Testis (tissue), 3 donors: ENCODE measurements around the gene PGRMC2. TPM values are rescaled to one million over a fixed set of nuclear protein-coding genes. Genes with fewer than 3 reads are reported as not detected.
"Not testable (repeated sequence)": the region's sequence is repeated elsewhere in the genome, so short reads cannot be mapped to it uniquely, and the experiment has no call there.

ENCODE experiments used
- DNase-seq: peaks from one replicate; pipeline ENCODE4 v3.0.0-alpha.2; 2019
- H3K27ac ChIP-seq, 2 donors: fragments of 200-600 bp; sonication (generic); one replicate each; pipeline ENCODE4 v1.5.1; 2019
- H3K27me3 ChIP-seq: fragments of 200-600 bp; sonication (generic); one replicate; pipeline ENCODE4 v1.5.1; 2019
- H3K36me3 ChIP-seq: fragments of 200-600 bp; sonication (generic); one replicate; pipeline ENCODE4 v1.5.1; 2017; ENCODE audit warnings: low read depth; ENCODE audit errors: missing control alignments
- H3K4me1 ChIP-seq: fragments of 200-600 bp; sonication (generic); one replicate; pipeline ENCODE4 v1.5.1; 2019
- H3K4me3 ChIP-seq, 2 donors: fragments of 200-600 bp; sonication (generic); one replicate each; pipeline ENCODE4 v1.5.1; 2017 to 2019
- H3K9me3 ChIP-seq: fragments of 200-600 bp; sonication (generic); one replicate; pipeline ENCODE4 v1.5.1; 2017
- POLR2A ChIP-seq: fragments of 450-650 bp; IDR thresholded peaks from one replicate; pipeline ENCODE4 v1.6.1; 2017; ENCODE audit warnings: antibody characterized with exemption, mild to moderate bottlenecking, moderate library complexity
- WGBS, 2 donors: methylation state at CpG; one replicate each; pipeline ENCODE4 v1.1.5; 2018; 5-methylcytosine and 5-hydroxymethylcytosine counted together
- intact Hi-C: fragments of 100-400 bp; cut with DNase I; formaldehyde crosslinking; loops from one replicate; pipeline ENCODE4 v1.15.1; 2023; ENCODE audit warnings: low total_unique reads
- polyA plus RNA-seq: library from polyadenylated mRNA; stranded (reverse); fragments of 350-450 nt; fragmentation: Illumina TruSeq; extraction: RNeasy Lipid Tissue Mini Kit (QIAGEN cat#74804); gene quantifications from one replicate; pipeline ENCODE4 v1.2.3, GENCODE V29; 2014; ENCODE audit warnings: low read depth, low replicate concordance; ENCODE audit not compliant: insufficient read depth
- total RNA-seq, 2 donors: library from RNA; depleted of rRNA; stranded (reverse); fragments of >200 nt; gene quantifications; one replicate each; pipeline ENCODE4 v1.2.3, GENCODE V29; 2016
- TF ChIP-seq, protein P1 (sequence below), 3 experiments: fragments of 450-650 bp in 2 of 3; fragments of 200-600 bp in 1 of 3; sonication (generic) in 1 of 3; IDR thresholded peaks; one replicate each; pipeline ENCODE4 v1.5.1; 2016 to 2019; ENCODE audit warnings: antibody characterized with exemption in 3 of 3, mild to moderate bottlenecking in 2 of 3, moderate library complexity in 1 of 3

Gene PGRMC2
- total and polyA plus RNA-seq, 3 donors from 2014 or later: 32.3 to 85.3 (median 41.2) TPM

DNA sequence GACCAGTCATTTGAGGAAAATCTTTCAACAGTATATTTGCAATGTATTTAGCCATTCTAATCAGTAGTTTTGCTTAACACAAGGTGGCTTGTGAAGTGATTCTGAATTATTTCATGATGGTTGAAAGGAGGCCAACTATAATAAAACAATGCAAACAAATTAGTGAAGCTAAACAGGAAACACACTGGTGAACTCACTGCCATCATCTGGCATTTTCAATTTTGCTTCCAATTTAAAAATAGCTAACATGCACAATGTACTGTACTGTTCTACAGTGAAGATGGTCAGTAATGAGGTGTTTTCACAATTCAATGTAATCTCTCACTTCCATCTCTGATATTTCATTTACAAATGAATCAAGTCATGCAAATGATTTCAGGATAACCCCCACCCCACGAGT, 31.1 kb downstream of the PGRMC2 start:
- Histone ChIP-seq H3K9me3 (no peaks in the 10 kb centered on the region), H3K4me1 (no peaks in the 10 kb centered on the region), H3K27me3 (no peaks in the 10 kb centered on the region), H3K4me3 (no peak overlapping the region), H3K27ac (no peak overlapping the region), H3K36me3 (no peaks in the 10 kb centered on the region)
- 43 to 54% methylated on average over 1 of the region's 1 CpG for WGBS, 2 donors
- intact Hi-C loops: no loop called here
- no peak for DNase-seq
- TF ChIP-seq POLR2A: no peak

DNA sequence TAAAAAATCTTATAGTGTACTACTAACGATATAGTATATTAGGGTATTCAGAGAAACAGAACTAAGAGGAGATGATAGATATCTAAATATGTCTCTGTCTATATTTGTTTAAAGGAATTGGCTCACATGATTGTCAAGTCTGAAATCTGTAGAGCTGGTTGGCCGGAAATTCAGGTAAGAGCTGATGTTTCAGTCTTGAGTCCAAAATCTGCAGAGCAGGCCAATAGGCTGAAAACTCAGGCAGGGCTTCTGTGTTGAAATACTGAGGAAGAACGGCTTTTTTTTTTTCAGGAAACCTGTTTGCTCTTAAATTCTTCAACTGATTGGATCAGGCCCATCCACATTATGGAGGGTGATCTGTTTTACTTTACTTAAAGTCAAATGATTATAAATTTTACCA, 31.7 kb downstream of the PGRMC2 start:
- intact Hi-C loops: no loop called here
- no peaks in the 10 kb centered on the region for H3K36me3 ChIP-seq
- H3K27ac ChIP-seq: no peak overlapping the region
- H3K4me3 ChIP-seq: no peak overlapping the region
- H3K9me3 ChIP-seq: no peaks in the 10 kb centered on the region
- no peak for TF ChIP-seq POLR2A
- TF ChIP-seq, protein P1, sequence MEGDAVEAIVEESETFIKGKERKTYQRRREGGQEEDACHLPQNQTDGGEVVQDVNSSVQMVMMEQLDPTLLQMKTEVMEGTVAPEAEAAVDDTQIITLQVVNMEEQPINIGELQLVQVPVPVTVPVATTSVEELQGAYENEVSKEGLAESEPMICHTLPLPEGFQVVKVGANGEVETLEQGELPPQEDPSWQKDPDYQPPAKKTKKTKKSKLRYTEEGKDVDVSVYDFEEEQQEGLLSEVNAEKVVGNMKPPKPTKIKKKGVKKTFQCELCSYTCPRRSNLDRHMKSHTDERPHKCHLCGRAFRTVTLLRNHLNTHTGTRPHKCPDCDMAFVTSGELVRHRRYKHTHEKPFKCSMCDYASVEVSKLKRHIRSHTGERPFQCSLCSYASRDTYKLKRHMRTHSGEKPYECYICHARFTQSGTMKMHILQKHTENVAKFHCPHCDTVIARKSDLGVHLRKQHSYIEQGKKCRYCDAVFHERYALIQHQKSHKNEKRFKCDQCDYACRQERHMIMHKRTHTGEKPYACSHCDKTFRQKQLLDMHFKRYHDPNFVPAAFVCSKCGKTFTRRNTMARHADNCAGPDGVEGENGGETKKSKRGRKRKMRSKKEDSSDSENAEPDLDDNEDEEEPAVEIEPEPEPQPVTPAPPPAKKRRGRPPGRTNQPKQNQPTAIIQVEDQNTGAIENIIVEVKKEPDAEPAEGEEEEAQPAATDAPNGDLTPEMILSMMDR (IDR thresholded peaks at IDR 0.05): no peak
- no peaks in the 10 kb centered on the region for H3K4me1 ChIP-seq
- WGBS, 2 donors: 90 to 91% methylated on average over 3 of the region's 3 CpGs
- no peaks in the 10 kb centered on the region for H3K27me3 ChIP-seq
- DNase-seq: no peak

DNA sequence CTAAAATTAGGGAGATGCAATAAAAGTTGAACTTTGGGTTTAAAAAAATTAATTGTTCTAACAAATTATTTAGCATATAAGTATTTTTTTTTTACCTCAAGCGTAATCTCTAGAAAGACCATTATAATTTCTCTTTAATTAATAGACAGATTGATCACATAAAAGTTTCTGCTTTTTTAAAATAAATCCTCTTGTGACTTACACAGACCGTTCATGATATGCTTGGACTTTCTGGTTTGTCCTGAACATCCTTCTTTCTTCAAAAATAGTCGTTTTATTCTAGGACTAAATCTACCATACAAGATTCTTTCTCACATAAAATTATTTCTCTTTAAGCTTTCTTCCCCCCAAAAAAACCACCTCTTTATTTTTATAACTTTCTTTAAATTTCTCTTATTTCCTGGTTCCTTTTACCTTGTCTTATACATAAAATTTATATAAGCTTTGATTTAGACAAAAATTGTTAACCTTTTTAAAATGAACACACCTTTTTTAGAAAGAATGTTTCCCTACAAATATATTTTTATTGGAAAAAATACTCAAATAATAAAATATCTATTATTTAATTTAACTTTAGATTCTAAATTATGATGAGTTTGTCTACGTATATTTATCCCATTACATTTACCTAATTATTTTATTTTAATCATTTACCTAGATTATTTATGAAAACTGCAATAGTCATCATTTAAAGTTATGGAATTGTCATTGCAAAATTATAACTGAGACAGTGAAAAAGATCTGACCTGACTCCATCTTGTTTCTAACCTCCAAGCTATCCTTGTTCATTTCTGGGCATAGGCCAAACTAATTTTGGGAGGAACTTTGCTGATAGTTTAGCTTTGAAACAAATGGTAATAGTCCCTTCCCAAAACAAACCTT, 37.6 kb downstream of the PGRMC2 start:
- H3K36me3 ChIP-seq: no peaks in the 10 kb centered on the region
- no peak overlapping the region for H3K27ac ChIP-seq
- H3K4me1 ChIP-seq: no peaks in the 10 kb centered on the region
- H3K4me3 ChIP-seq: no peak overlapping the region
- 57 to 62% methylated on average over 4 of the region's 4 CpGs for WGBS, 2 donors
- no peaks in the 10 kb centered on the region for H3K27me3 ChIP-seq
- no peaks in the 10 kb centered on the region for H3K9me3 ChIP-seq
- TF ChIP-seq POLR2A: no peak
- TF ChIP-seq, protein P1 (IDR thresholded peaks at IDR 0.05): no peak
- intact Hi-C loops: no loop called here
- no peak for DNase-seq

DNA sequence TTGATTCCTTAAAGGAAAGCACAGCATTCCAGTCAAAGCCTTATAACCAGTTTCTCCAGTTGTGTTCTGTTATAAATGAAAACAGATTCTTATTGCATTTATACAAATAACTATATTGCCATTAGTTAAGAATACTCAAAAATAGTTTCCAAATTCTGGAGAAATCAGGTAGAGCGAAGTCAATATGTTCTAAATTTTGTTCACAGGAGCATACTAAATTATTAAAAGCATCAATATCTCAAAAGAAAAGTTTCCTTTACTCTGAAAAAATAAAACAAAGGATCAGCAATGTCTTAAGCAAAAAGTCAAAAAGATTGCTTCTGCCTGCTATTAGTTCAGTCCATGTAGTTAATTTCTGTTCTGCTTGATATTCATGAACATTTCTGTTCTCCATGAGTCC, 39.7 kb downstream of the PGRMC2 start:
- Histone ChIP-seq H3K36me3 (no peaks in the 10 kb centered on the region), H3K4me3 (no peak overlapping the region), H3K9me3 (no peaks in the 10 kb centered on the region), H3K27ac (no peak overlapping the region), H3K4me1 (no peaks in the 10 kb centered on the region), H3K27me3 (no peaks in the 10 kb centered on the region)
- TF ChIP-seq, protein P1 (IDR thresholded peaks at IDR 0.05): no peak
- TF ChIP-seq POLR2A: no peak
- 90 to 98% methylated on average over 1 of the region's 1 CpG for WGBS, 2 donors
- no peak for DNase-seq
- intact Hi-C loops: no loop called here

DNA sequence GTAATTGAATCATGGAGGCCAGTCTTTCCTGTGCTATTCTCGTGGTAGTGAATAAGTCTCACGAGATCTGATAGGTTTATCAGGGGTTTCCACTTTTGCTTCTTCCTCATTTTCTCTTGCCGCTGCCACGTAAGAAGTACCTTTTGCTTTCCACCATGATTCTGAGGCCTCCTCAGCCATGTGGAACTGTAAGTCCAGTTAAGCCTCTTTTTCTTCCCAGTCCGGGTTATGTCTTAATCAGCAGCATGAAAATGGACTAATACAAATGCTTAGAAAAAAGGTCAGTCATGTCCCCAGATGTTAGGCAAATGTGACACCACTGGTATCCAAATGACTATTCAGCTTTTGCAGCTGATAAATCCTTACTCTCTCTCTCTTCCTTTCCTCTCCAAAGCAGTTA, 42.2 kb downstream of the PGRMC2 start:
- H3K9me3 ChIP-seq, H3K27ac ChIP-seq, H3K27me3 ChIP-seq, H3K36me3 ChIP-seq, DNase-seq, H3K4me3 ChIP-seq, H3K4me1 ChIP-seq, intact Hi-C loops: not testable (repeated sequence)
- 89 to 92% methylated on average over 5 of the region's 5 CpGs for WGBS, 2 donors

DNA sequence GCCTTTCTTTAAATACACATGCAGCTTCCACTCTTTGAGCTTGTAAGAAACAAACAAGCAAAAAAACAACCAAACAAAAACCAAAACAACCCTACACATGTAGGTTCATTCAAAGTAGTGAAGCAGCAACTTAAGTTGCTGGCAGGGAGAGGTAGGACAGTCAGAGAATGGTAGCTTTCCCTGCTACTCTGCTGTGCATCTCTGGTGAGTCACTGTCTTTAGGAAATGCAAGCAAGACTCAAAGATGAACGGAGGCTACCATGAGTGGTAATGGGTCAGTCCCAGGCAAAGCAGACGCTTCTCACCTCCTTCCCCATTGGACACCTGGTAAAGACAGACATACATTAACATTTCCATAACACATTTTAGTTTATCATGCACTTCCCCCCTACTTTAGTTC, 43.2 kb downstream of the PGRMC2 start:
- DNase-seq: no peak
- Histone ChIP-seq H3K9me3 (no peaks in the 10 kb centered on the region), H3K27ac (no peak overlapping the region), H3K4me3 (no peak overlapping the region), H3K27me3 (no peaks in the 10 kb centered on the region), H3K36me3 (no peaks in the 10 kb centered on the region), H3K4me1 (no peaks in the 10 kb centered on the region)
- WGBS, 2 donors: 86 to 87% methylated on average over 2 of the region's 2 CpGs
- intact Hi-C loops: no loop called here
- TF ChIP-seq POLR2A: no peak
- TF ChIP-seq, protein P1 (IDR thresholded peaks at IDR 0.05): no peak
